ENCODE results near the gene EPGN.

DNA sequence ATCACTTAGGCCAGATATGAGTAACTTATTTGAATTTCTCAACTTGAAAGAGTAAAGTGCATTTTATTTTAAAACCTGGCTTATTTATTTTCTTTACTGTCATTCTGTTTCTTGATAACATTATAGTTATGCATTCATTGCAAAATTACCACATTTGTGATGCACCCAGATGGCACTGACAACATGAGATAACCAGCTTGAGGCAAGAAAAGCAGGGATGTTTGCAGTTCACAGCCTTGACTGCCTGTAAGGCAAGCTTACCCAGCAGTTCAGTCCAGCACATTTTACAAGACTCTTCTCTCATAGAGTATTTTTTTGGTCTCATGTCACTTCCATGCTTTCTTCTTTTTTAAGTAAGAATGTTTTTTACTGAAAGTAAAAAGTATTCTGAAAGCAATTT, 25.3 kb upstream of the EPGN start:
- TF ChIP-seq, protein P1, sequence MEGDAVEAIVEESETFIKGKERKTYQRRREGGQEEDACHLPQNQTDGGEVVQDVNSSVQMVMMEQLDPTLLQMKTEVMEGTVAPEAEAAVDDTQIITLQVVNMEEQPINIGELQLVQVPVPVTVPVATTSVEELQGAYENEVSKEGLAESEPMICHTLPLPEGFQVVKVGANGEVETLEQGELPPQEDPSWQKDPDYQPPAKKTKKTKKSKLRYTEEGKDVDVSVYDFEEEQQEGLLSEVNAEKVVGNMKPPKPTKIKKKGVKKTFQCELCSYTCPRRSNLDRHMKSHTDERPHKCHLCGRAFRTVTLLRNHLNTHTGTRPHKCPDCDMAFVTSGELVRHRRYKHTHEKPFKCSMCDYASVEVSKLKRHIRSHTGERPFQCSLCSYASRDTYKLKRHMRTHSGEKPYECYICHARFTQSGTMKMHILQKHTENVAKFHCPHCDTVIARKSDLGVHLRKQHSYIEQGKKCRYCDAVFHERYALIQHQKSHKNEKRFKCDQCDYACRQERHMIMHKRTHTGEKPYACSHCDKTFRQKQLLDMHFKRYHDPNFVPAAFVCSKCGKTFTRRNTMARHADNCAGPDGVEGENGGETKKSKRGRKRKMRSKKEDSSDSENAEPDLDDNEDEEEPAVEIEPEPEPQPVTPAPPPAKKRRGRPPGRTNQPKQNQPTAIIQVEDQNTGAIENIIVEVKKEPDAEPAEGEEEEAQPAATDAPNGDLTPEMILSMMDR (IDR thresholded peaks at IDR 0.05) = no peak
- TF ChIP-seq POLR2A (IDR thresholded peaks at IDR 0.05) = no peak

Data from lower leg skin (tissue), 3 donors.